Common myeloid progenitor, CD34-positive (primary cell): ENCODE data around the gene SLC38A9. TPM values are rescaled to one million over a fixed set of nuclear protein-coding genes. Genes with fewer than 3 reads are reported as not detected.
A peak's percentile ranks its signal among the peaks of the same experiment; 100 is the strongest.
"Not testable (repeated sequence)": the region's sequence is repeated elsewhere in the genome, so short reads cannot be mapped to it uniquely, and the experiment has no call there.

Experiments used
- CTCF ChIA-PET: fragments of 350-600 bp; sonication (Branson Sonifier 250); formaldehyde crosslinking; loops from one replicate; lab custom pipeline; 2021; ENCODE audit warnings: antibody characterized with exemption; lab: Charles Lee
- POLR2A ChIA-PET: fragments of 350-600 bp; sonication (Branson Sonifier 250); formaldehyde crosslinking; loops from one replicate; lab custom pipeline; 2021; ENCODE audit warnings: antibody characterized with exemption; lab: Charles Lee
- DNase-seq, 3 donors: peaks; one replicate each; pipeline versions ENCODE4 v3.0.0 to v3.0.0-alpha.2; 2013
- H3K27ac ChIP-seq, 2 experiments: 1 replicate in 1 of 2; 2 replicates in 1 of 2; pipeline ENCODE4 v1.7.0; 2013; ENCODE audit warnings: inconsistent platforms in 2 of 2, low read length in 2 of 2, mild to moderate bottlenecking in 2 of 2, low read depth in 1 of 2, moderate library complexity in 1 of 2; ENCODE audit not compliant: severe bottlenecking in 2 of 2, insufficient read depth in 1 of 2, poor library complexity in 1 of 2
- H3K27me3 ChIP-seq, 5 experiments: replicated peaks in 2 of 5; 1 replicate in 3 of 5; 2 replicates in 2 of 5; pipeline versions ENCODE4 v1.6.1 to v1.7.0; 2013; ENCODE audit warnings: low read length in 4 of 5, mild to moderate bottlenecking in 2 of 5, moderate library complexity in 2 of 5, inconsistent platforms in 1 of 5; ENCODE audit not compliant: insufficient read depth in 5 of 5, control insufficient read depth in 4 of 5
- H3K36me3 ChIP-seq, 4 experiments: 1 replicate in 2 of 4; 2 replicates in 2 of 4; pipeline versions ENCODE4 v1.6.1 to v1.7.0; 2013; ENCODE audit warnings: low read length in 3 of 4, control low read depth in 1 of 4, mild to moderate bottlenecking in 1 of 4; ENCODE audit not compliant: control insufficient read depth in 4 of 4, insufficient read depth in 4 of 4
- H3K4me1 ChIP-seq, 4 experiments: 1 replicate in 3 of 4; 2 replicates in 1 of 4; pipeline versions ENCODE4 v1.6.1 to v1.7.1; 2013; ENCODE audit warnings: low read length in 3 of 4, mild to moderate bottlenecking in 3 of 4, control low read depth in 1 of 4, inconsistent platforms in 1 of 4, moderate library complexity in 1 of 4; ENCODE audit not compliant: control insufficient read depth in 4 of 4, insufficient read depth in 4 of 4; ENCODE audit errors: control extremely low read depth in 1 of 4
- H3K4me3 ChIP-seq, 7 experiments: 1 replicate in 4 of 7; 2 replicates in 3 of 7; pipeline versions ENCODE4 v1.5.1 to v1.7.0; 2013; ENCODE audit warnings: mild to moderate bottlenecking in 7 of 7, low read length in 6 of 7, moderate library complexity in 6 of 7, inconsistent platforms in 2 of 7, low read depth in 2 of 7, control low read depth in 1 of 7; ENCODE audit not compliant: insufficient read depth in 4 of 7, control insufficient read depth in 1 of 7; ENCODE audit errors: extremely low read depth in 1 of 7
- H3K9me3 ChIP-seq, 5 experiments: 1 replicate in 4 of 5; 2 replicates in 1 of 5; pipeline versions ENCODE4 v1.6.1 to v1.7.1; 2013; ENCODE audit warnings: low read length in 4 of 5, mild to moderate bottlenecking in 2 of 5, inconsistent platforms in 1 of 5, low read depth in 1 of 5, moderate library complexity in 1 of 5; ENCODE audit not compliant: control insufficient read depth in 4 of 5, insufficient read depth in 2 of 5; ENCODE audit errors: control extremely low read depth in 1 of 5
- WGBS: methylation state at CpG from one replicate; pipeline ENCODE4 v1.1.5; 2013; ENCODE audit not compliant: insufficient coverage; 5-methylcytosine and 5-hydroxymethylcytosine counted together
- polyA plus RNA-seq: library from polyadenylated mRNA; unstranded; fragments of 120-200 nt; gene quantifications from one replicate; pipeline ENCODE4 v1.2.1, GENCODE V29; 2013

Gene SLC38A9
- polyA plus RNA-seq = 18.2 TPM

- WGBS = 0% methylated on average over 45 of the region's 55 CpGs
- ChIA-PET CTCF (interaction anchor here (0.6 to 0.9 kb wide), 2 partner anchors 10 to 385 kb away, joined by 3 read pairs; no protein-coding TSS in a partner anchor), POLR2A (no interaction called here)
- Histone ChIP-seq H3K9me3 (peaks cover 0 to 7% (median 0%) of the 10 kb centered on the region in 5 experiments), H3K27me3 (no peaks in the 10 kb centered on the region), H3K4me1 (peaks cover 4 to 14% (median 12%) of the 10 kb centered on the region in 4 experiments), H3K4me3 (peak within 1 kb of the TSS; percentile 87 to 99 (median 94)), H3K27ac (peak within 1 kb of the TSS in 1 of 2 experiments; percentile 74), H3K36me3 (peaks cover 3 to 13% (median 8%) of the 10 kb centered on the region in 4 experiments)
- DNase-seq = peak; percentile 87 to 94 (median 91)
Measured at GRCh38 chr5:55712023-55712859, at the start of gene SLC38A9. Gene SLC38A9, minus strand, starts transcription at chr5:55712324. Its CDS starts 14,366 bp downstream, at chr5:55697958.

- DNase-seq, CTCF ChIA-PET, H3K36me3 ChIP-seq, H3K27ac ChIP-seq, POLR2A ChIA-PET, H3K27me3 ChIP-seq, H3K9me3 ChIP-seq, H3K4me1 ChIP-seq, H3K4me3 ChIP-seq: not testable (repeated sequence)
- WGBS = 91% methylated on average over 6 of the region's 7 CpGs
Measured at GRCh38 chr5:55761721-55762120, 49.6 kb upstream of the SLC38A9 start.

- peaks cover 0 to 4% (median 1%) of the 10 kb centered on the region in 4 experiments for H3K4me1 ChIP-seq
- DNase-seq = no peak
- H3K27ac ChIP-seq = no peak overlapping the region
- no peak overlapping the region for H3K4me3 ChIP-seq
- WGBS = 100% methylated on average over 1 of the region's 2 CpGs
- H3K9me3 ChIP-seq = peaks cover 0 to 3% (median 0%) of the 10 kb centered on the region in 5 experiments
- POLR2A ChIA-PET = no interaction called here
- H3K36me3 ChIP-seq = no peaks in the 10 kb centered on the region
- CTCF ChIA-PET = no interaction called here
- H3K27me3 ChIP-seq = no peaks in the 10 kb centered on the region
Measured at GRCh38 chr5:55758714-55759113, 46.6 kb upstream of the SLC38A9 start.

GRCh38 chr5:55758231-55758630 lies 46.1 kb upstream of the SLC38A9 start:
- no peak for DNase-seq
- Histone ChIP-seq H3K4me1 (no peaks in the 10 kb centered on the region), H3K4me3 (no peak overlapping the region), H3K27me3 (no peaks in the 10 kb centered on the region), H3K9me3 (peaks cover 0 to 3% (median 0%) of the 10 kb centered on the region in 5 experiments), H3K36me3 (no peaks in the 10 kb centered on the region), H3K27ac (no peak overlapping the region)
- ChIA-PET CTCF (no interaction called here), POLR2A (no interaction called here)
- WGBS = 100% methylated on average over 1 of the region's 1 CpG

- no peaks in the 10 kb centered on the region for H3K4me1 ChIP-seq
- H3K36me3 ChIP-seq = no peaks in the 10 kb centered on the region
- H3K9me3 ChIP-seq = peaks cover 0 to 3% (median 0%) of the 10 kb centered on the region in 5 experiments
- no CpG with 5 or more reads among the region's 3 CpGs for WGBS
- H3K27me3 ChIP-seq = no peaks in the 10 kb centered on the region
- DNase-seq = no peak
- H3K4me3 ChIP-seq = no peak overlapping the region
- POLR2A ChIA-PET = no interaction called here
- no peak overlapping the region for H3K27ac ChIP-seq
- CTCF ChIA-PET = no interaction called here
Measured at GRCh38 chr5:55750499-55750898, 38.4 kb upstream of the SLC38A9 start.

GRCh38 chr5:55750063-55750462 lies 37.9 kb upstream of the SLC38A9 start:
- no peak for DNase-seq
- H3K27ac ChIP-seq = no peak overlapping the region
- H3K9me3 ChIP-seq = peaks cover 0 to 3% (median 0%) of the 10 kb centered on the region in 5 experiments
- POLR2A ChIA-PET = no interaction called here
- no peaks in the 10 kb centered on the region for H3K27me3 ChIP-seq
- no peaks in the 10 kb centered on the region for H3K36me3 ChIP-seq
- 100% methylated on average over 1 of the region's 3 CpGs for WGBS
- H3K4me1 ChIP-seq = no peaks in the 10 kb centered on the region
- H3K4me3 ChIP-seq = no peak overlapping the region
- CTCF ChIA-PET = no interaction called here

GRCh38 chr5:55749387-55749786 lies 37.3 kb upstream of the SLC38A9 start:
- no peaks in the 10 kb centered on the region for H3K9me3 ChIP-seq
- ChIA-PET POLR2A (no interaction called here), CTCF (no interaction called here)
- H3K27ac ChIP-seq = no peak overlapping the region
- no peaks in the 10 kb centered on the region for H3K36me3 ChIP-seq
- WGBS = 100% methylated on average over 2 of the region's 2 CpGs
- H3K27me3 ChIP-seq = peaks cover 0 to 2% (median 0%) of the 10 kb centered on the region in 5 experiments
- no peak for DNase-seq
- H3K4me3 ChIP-seq = no peak overlapping the region
- H3K4me1 ChIP-seq = no peaks in the 10 kb centered on the region
